Mesenchymal stem cell (in vitro differentiated cells and primary cell): ENCODE measurements around the gene AKAIN1.

Source experiments
- DNase-seq: peaks from one replicate; pipeline ENCODE4 v3.0.0-alpha.2; 2013
- H2AFZ ChIP-seq: one replicate; pipeline ENCODE4 v1.6.1; 2013; ENCODE audit warnings: low read depth, mild to moderate bottlenecking, control low read depth, inconsistent platforms, low read length, moderate library complexity
- H2AK5ac ChIP-seq: 2 replicates; pipeline ENCODE4 v1.6.1; 2013; ENCODE audit warnings: low read length, moderate library complexity, mild to moderate bottlenecking, inconsistent platforms; ENCODE audit not compliant: severe bottlenecking
- H2BK120ac ChIP-seq: one replicate; pipeline ENCODE4 v1.6.1; 2013; ENCODE audit warnings: low read depth, mild to moderate bottlenecking, inconsistent platforms, low read length, moderate library complexity
- H2BK12ac ChIP-seq, 2 experiments: one replicate each; pipeline ENCODE4 v1.6.1; 2013; ENCODE audit warnings: inconsistent platforms in 2 of 2, low read length in 2 of 2, mild to moderate bottlenecking in 2 of 2, moderate library complexity in 2 of 2, control low read depth in 1 of 2
- H2BK15ac ChIP-seq: one replicate; pipeline ENCODE4 v1.6.1; 2013; ENCODE audit warnings: mild to moderate bottlenecking, low read depth, inconsistent platforms; ENCODE audit not compliant: poor library complexity, severe bottlenecking
- H2BK5ac ChIP-seq: 2 replicates; pipeline ENCODE4 v1.6.1; 2013; ENCODE audit warnings: low read depth, mild to moderate bottlenecking, low read length, control low read depth, inconsistent platforms; ENCODE audit not compliant: poor library complexity, severe bottlenecking
- H3K14ac ChIP-seq, 2 experiments: one replicate each; pipeline ENCODE4 v1.6.1; 2013; ENCODE audit warnings: inconsistent platforms in 2 of 2, low read length in 2 of 2, control low read depth in 1 of 2, mild to moderate bottlenecking in 1 of 2, moderate library complexity in 1 of 2
- H3K18ac ChIP-seq, 2 experiments: one replicate each; pipeline ENCODE4 v1.6.1; 2013; ENCODE audit warnings: inconsistent platforms in 2 of 2, low read length in 2 of 2, control low read depth in 1 of 2, low read depth in 1 of 2, mild to moderate bottlenecking in 1 of 2
- H3K23ac ChIP-seq, 2 experiments: one replicate each; pipeline ENCODE4 v1.6.1; 2013; ENCODE audit warnings: inconsistent platforms in 2 of 2, low read length in 2 of 2, mild to moderate bottlenecking in 2 of 2, moderate library complexity in 2 of 2, control low read depth in 1 of 2
- H3K27ac ChIP-seq: 2 replicates; pipeline ENCODE4 v1.5.1; 2013; ENCODE audit warnings: mild to moderate bottlenecking, moderate library complexity, low read length, control low read depth, inconsistent platforms; ENCODE audit not compliant: poor library complexity, severe bottlenecking
- H3K27me3 ChIP-seq, 2 experiments: 2 replicates each; pipeline versions ENCODE4 v1.6.1 to v1.7.0; 2013; ENCODE audit warnings: low read length in 2 of 2, mild to moderate bottlenecking in 2 of 2, moderate library complexity in 2 of 2, control low read depth in 1 of 2, inconsistent platforms in 1 of 2; ENCODE audit not compliant: control insufficient read depth in 1 of 2, insufficient read depth in 1 of 2
- H3K36me3 ChIP-seq, 2 experiments: 2 replicates each; pipeline versions ENCODE4 v1.6.1 to v1.7.0; 2013; ENCODE audit warnings: low read length in 2 of 2, control low read depth in 1 of 2, inconsistent platforms in 1 of 2, low read depth in 1 of 2, mild to moderate bottlenecking in 1 of 2; ENCODE audit not compliant: insufficient read depth in 2 of 2, control insufficient read depth in 1 of 2
- H3K4ac ChIP-seq, 2 experiments: one replicate each; pipeline ENCODE4 v1.6.1; 2013; ENCODE audit warnings: inconsistent platforms in 2 of 2, low read length in 2 of 2, mild to moderate bottlenecking in 2 of 2, moderate library complexity in 2 of 2, control low read depth in 1 of 2, low read depth in 1 of 2
- H3K4me1 ChIP-seq: 2 replicates; pipeline ENCODE4 v1.6.1; 2013; ENCODE audit warnings: low read depth, low read length, control low read depth; ENCODE audit not compliant: control insufficient read depth, insufficient read depth
- H3K4me2 ChIP-seq: 2 replicates; pipeline ENCODE4 v1.6.1; 2013; ENCODE audit warnings: low read length, mild to moderate bottlenecking, inconsistent platforms; ENCODE audit not compliant: poor library complexity, severe bottlenecking
- H3K4me3 ChIP-seq, 2 experiments: 2 replicates each; pipeline versions ENCODE4 v1.5.1 to v1.7.0; 2013; ENCODE audit warnings: low read length in 2 of 2, mild to moderate bottlenecking in 2 of 2, control low read depth in 1 of 2, low read depth in 1 of 2; ENCODE audit not compliant: insufficient read depth in 1 of 2
- H3K79me1 ChIP-seq: replicated peaks from 2 replicates; pipeline ENCODE4 v1.6.1; 2013; ENCODE audit warnings: mild to moderate bottlenecking, control low read depth, low read length, inconsistent platforms; ENCODE audit not compliant: poor library complexity, severe bottlenecking
- H3K9ac ChIP-seq: 2 replicates; pipeline ENCODE4 v1.7.0; 2013; ENCODE audit warnings: mild to moderate bottlenecking, low read length, moderate library complexity
- H3K9me3 ChIP-seq: 2 replicates; pipeline ENCODE4 v1.7.0; 2013; ENCODE audit warnings: mild to moderate bottlenecking, low read length; ENCODE audit not compliant: control insufficient read depth
- H4K8ac ChIP-seq: one replicate; pipeline ENCODE4 v1.6.1; 2013; ENCODE audit warnings: inconsistent platforms, mild to moderate bottlenecking, low read length, moderate library complexity
- H4K91ac ChIP-seq: one replicate; pipeline ENCODE4 v1.6.1; 2013; ENCODE audit warnings: mild to moderate bottlenecking, low read length, inconsistent platforms
- WGBS: methylation state at CpG from one replicate; pipeline ENCODE4 v1.1.7; 2013; ENCODE audit warnings: mixed read lengths; 5-methylcytosine and 5-hydroxymethylcytosine counted together

The AKAIN1 gene

GRCh38 chr18:5150894-5151293, 46.2 kb downstream of the AKAIN1 start:
- no peaks in the 10 kb centered on the region for H3K4me1 ChIP-seq
- no peaks in the 10 kb centered on the region for H3K9me3 ChIP-seq
- no peaks in the 10 kb centered on the region for H3K27me3 ChIP-seq
- DNase-seq, result no peak
- no peak overlapping the region for H3K14ac ChIP-seq
- no peak overlapping the region for H3K23ac ChIP-seq
- no peak overlapping the region for H3K4me3 ChIP-seq
- no peak overlapping the region for H3K18ac ChIP-seq
- H3K27ac ChIP-seq, result no peak overlapping the region
- H3K4me2 ChIP-seq, result no peak overlapping the region
- no peak overlapping the region for H3K9ac ChIP-seq
- no peak overlapping the region for H4K8ac ChIP-seq
- no peak overlapping the region for H2AFZ ChIP-seq
- H2BK12ac ChIP-seq, result no peak overlapping the region
- H3K36me3 ChIP-seq, result no peaks in the 10 kb centered on the region
- no peak overlapping the region for H4K91ac ChIP-seq
- H2BK15ac ChIP-seq, result no peak overlapping the region
- no peak overlapping the region for H2AK5ac ChIP-seq
- H2BK5ac ChIP-seq, result no peak overlapping the region
- no peak overlapping the region for H3K4ac ChIP-seq
- WGBS, result no CpG with 5 or more reads among the region's 1 CpG
- no peaks in the 10 kb centered on the region for H3K79me1 ChIP-seq
- H2BK120ac ChIP-seq, result no peak overlapping the region

DNA sequence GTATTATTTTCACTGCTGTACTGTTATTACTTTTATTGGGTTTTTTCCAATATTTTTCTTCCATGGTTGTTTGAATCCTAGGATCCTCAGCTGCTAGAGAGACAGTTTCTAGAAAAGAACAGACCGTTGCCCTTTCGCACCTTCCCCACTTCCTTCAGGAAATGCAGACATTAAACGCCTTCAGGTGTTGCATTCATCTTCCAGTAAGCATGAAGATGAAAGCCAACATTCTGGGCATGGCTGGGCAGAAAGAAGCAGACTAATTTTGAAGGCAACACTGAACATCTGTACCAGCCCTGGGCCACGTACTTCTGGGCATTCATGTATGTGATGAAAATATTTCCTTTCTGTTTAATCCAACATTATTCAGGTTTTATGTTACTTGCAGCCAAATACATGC, 51.0 kb downstream of the AKAIN1 start:
- Histone ChIP-seq H3K27ac (no peak overlapping the region), H4K8ac (no peak overlapping the region), H2AK5ac (no peak overlapping the region), H2BK5ac (no peak overlapping the region), H2AFZ (no peak overlapping the region), H3K4me3 (no peak overlapping the region), H2BK15ac (no peak overlapping the region), H3K4me1 (no peaks in the 10 kb centered on the region), H3K18ac (no peak overlapping the region), H3K23ac (no peak overlapping the region), H4K91ac (no peak overlapping the region), H2BK120ac (no peak overlapping the region), H3K9ac (no peak overlapping the region), H3K9me3 (no peaks in the 10 kb centered on the region), H3K36me3 (no peaks in the 10 kb centered on the region), H3K79me1 (no peaks in the 10 kb centered on the region), H2BK12ac (no peak overlapping the region), H3K14ac (no peak overlapping the region), H3K4ac (no peak overlapping the region), H3K4me2 (no peak overlapping the region), H3K27me3 (no peaks in the 10 kb centered on the region)
- no peak for DNase-seq
- 73% methylated on average over 3 of the region's 4 CpGs for WGBS

DNA sequence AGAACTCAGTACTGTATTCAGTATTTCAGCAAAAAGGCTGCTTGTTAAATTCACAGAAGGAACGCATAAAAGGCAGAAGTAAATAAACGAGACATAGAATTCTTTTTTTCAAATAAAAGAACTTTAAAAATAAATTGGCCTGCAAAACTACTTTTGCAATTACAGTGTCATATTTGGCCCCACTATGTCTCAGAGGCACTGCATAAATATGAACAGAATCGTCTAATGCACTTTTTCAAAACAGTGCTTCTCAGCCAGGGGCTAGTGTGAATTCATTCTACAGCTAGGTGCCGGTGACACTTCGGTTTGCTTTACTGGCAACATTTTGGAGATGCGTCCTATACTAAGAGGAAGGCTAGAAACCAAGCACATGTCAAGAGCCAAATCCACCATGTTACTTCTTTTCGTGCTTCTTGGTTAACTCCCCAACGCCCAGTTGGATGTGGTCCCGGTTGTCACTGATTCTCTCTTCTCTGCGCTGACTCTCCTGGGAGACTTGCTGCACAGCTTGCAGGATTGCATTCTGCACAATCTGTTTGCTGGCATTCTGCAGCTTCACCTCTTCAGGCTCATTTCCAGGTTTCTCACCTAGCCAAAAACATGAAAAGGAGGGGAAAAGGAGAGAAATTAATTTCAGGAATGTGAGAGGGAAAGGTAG, 51.8 kb downstream of the AKAIN1 start:
- no peaks in the 10 kb centered on the region for H3K9me3 ChIP-seq
- no peak overlapping the region for H2BK120ac ChIP-seq
- no peak overlapping the region for H4K8ac ChIP-seq
- no peak overlapping the region for H3K14ac ChIP-seq
- H3K18ac ChIP-seq, result no peak overlapping the region
- H2AFZ ChIP-seq, result no peak overlapping the region
- H3K4me1 ChIP-seq, result no peaks in the 10 kb centered on the region
- no peak overlapping the region for H3K23ac ChIP-seq
- no peaks in the 10 kb centered on the region for H3K79me1 ChIP-seq
- no peaks in the 10 kb centered on the region for H3K27me3 ChIP-seq
- H3K9ac ChIP-seq, result peak overlapping the region; percentile 33
- no peak overlapping the region for H4K91ac ChIP-seq
- no peak overlapping the region for H3K27ac ChIP-seq
- no peaks in the 10 kb centered on the region for H3K36me3 ChIP-seq
- no peak overlapping the region for H2AK5ac ChIP-seq
- H3K4me2 ChIP-seq, result no peak overlapping the region
- H2BK5ac ChIP-seq, result no peak overlapping the region
- no peak overlapping the region for H2BK15ac ChIP-seq
- no peak overlapping the region for H2BK12ac ChIP-seq
- no peak for DNase-seq
- H3K4me3 ChIP-seq, result peak overlapping the region in 1 of 2 experiments; percentile 44
- WGBS, result 86% methylated on average over 10 of the region's 10 CpGs
- H3K4ac ChIP-seq, result no peak overlapping the region

DNA sequence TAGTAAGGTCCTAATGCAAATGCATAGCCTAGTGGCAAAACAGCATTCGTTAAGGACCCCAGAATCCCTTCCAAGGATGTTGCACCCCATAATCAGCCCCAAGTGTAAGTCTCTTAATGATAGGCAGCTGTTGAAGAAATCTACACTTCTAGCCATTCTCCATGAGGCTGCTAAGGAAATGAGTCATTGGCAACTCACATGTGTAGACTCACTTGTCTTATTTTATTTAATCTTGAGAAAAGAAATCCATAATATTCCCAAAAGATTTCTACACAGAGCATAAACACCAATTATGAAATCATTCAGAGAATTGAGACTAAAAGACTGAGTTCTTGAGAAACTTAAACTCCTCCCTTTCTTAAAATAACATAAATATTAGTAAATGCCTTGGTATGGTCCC, 52.4 kb downstream of the AKAIN1 start:
- H2BK5ac ChIP-seq, result no peak overlapping the region
- H4K91ac ChIP-seq, result no peak overlapping the region
- no peak overlapping the region for H2BK120ac ChIP-seq
- no peak overlapping the region for H2AFZ ChIP-seq
- no peak overlapping the region for H3K27ac ChIP-seq
- H3K4me3 ChIP-seq, result peak overlapping the region in 1 of 2 experiments; percentile 44
- no peak overlapping the region for H3K4ac ChIP-seq
- peak overlapping the region; percentile 33 for H3K9ac ChIP-seq
- no peaks in the 10 kb centered on the region for H3K27me3 ChIP-seq
- no peak overlapping the region for H3K18ac ChIP-seq
- no peak overlapping the region for H2BK15ac ChIP-seq
- H3K4me1 ChIP-seq, result no peaks in the 10 kb centered on the region
- DNase-seq, result no peak
- no peak overlapping the region for H3K23ac ChIP-seq
- no peaks in the 10 kb centered on the region for H3K79me1 ChIP-seq
- no peaks in the 10 kb centered on the region for H3K36me3 ChIP-seq
- no peak overlapping the region for H3K14ac ChIP-seq
- 80% methylated on average over 1 of the region's 1 CpG for WGBS
- no peak overlapping the region for H4K8ac ChIP-seq
- H3K4me2 ChIP-seq, result no peak overlapping the region
- no peak overlapping the region for H2BK12ac ChIP-seq
- no peak overlapping the region for H2AK5ac ChIP-seq
- no peaks in the 10 kb centered on the region for H3K9me3 ChIP-seq
